Heart left ventricle (tissue), 16 donors: ENCODE measurements around the gene HTRA3. TPM values are rescaled to one million over a fixed set of nuclear protein-coding genes. Genes with fewer than 3 reads are reported as not detected.
A peak's percentile ranks its signal among the peaks of the same experiment; 100 is the strongest.
"Not testable (repeated sequence)": the region's sequence is repeated elsewhere in the genome, so short reads cannot be mapped to it uniquely, and the experiment has no call there.

Experiments
- ATAC-seq, 4 donors: fragments of 200-7000 bp; cut with Tn5 transposase; one replicate each; pipeline ENCODE4 v1.9.1; 2020 to 2022; ENCODE audit warnings: moderate library complexity in 4 of 4, mild to moderate bottlenecking in 3 of 4, moderate number of reproducible peaks in 1 of 4
- DNase-seq, 5 donors: peaks; one replicate each; pipeline ENCODE4 v3.0.0-alpha.2; 2020
- H3K27ac ChIP-seq, 12 donors: fragments of 200-600 bp; sonication (generic) in 4 of 12; one replicate each; pipeline versions ENCODE4 v1.5.0 to v1.8.0; 2016 to 2022; ENCODE audit warnings: mild to moderate bottlenecking in 2 of 12
- H3K27me3 ChIP-seq, 9 donors: fragments of 200-600 bp; sonication (generic) in 2 of 9; one replicate each; pipeline versions ENCODE4 v1.5.1 to v1.8.0; 2016 to 2022; ENCODE audit warnings: mild to moderate bottlenecking in 3 of 9
- H3K36me3 ChIP-seq, 9 donors: fragments of 200-600 bp; sonication (generic) in 2 of 9; one replicate each; pipeline versions ENCODE4 v1.5.0 to v1.8.0; 2018 to 2022; ENCODE audit warnings: mild to moderate bottlenecking in 2 of 9
- H3K4me1 ChIP-seq, 12 donors: fragments of 200-600 bp; sonication (generic) in 4 of 12; one replicate each; pipeline versions ENCODE4 v1.5.0 to v1.8.0; 2016 to 2022; ENCODE audit warnings: mild to moderate bottlenecking in 3 of 12
- H3K4me3 ChIP-seq, 12 donors: fragments of 200-600 bp; sonication (generic) in 4 of 12; one replicate each; pipeline versions ENCODE4 v1.5.0 to v1.8.0; 2017 to 2022; ENCODE audit warnings: mild to moderate bottlenecking in 9 of 12, moderate library complexity in 4 of 12
- H3K9me3 ChIP-seq, 12 donors: fragments of 200-600 bp; sonication (generic) in 4 of 12; one replicate each; pipeline versions ENCODE4 v1.5.0 to v1.8.0; 2016 to 2022; ENCODE audit warnings: mild to moderate bottlenecking in 1 of 12
- CTCF ChIP-seq, 12 donors: fragments of 200-600 bp; sonication (generic) in 4 of 12; IDR thresholded peaks; one replicate each; pipeline versions ENCODE4 v1.5.0 to v1.8.0; 2018 to 2022; ENCODE audit warnings: antibody characterized with exemption in 12 of 12, mild to moderate bottlenecking in 5 of 12
- POLR2A ChIP-seq, 2 donors: fragments of 450-650 bp; IDR thresholded peaks; one replicate each; pipeline ENCODE4 v1.6.1; 2017; ENCODE audit warnings: antibody characterized with exemption in 2 of 2, mild to moderate bottlenecking in 2 of 2, moderate library complexity in 2 of 2
- WGBS, 4 donors: extraction: QIAGEN DNeasy Blood & Tissue Kit in 2 of 4; methylation state at CpG; one replicate each; pipeline versions ENCODE4 v1.1.5 to v1.1.7; 2013 to 2018; 5-methylcytosine and 5-hydroxymethylcytosine counted together
- intact Hi-C, 10 donors: fragments of 100-400 bp; cut with DNase I; formaldehyde crosslinking; loops; one replicate each; pipeline versions ENCODE4 v1.11.1 to v1.14.2; 2022
- polyA plus RNA-seq, 2 donors: library from polyadenylated mRNA; stranded (reverse); fragments of 200-250 nt; gene quantifications; one replicate each; pipeline ENCODE4 v1.2.3, GENCODE V29; 2013
- total RNA-seq, 9 donors: library from RNA; depleted of rRNA in 2 of 9; stranded (reverse); fragments of >200 nt in 2 of 9; fragmentation: NEBNext Ultra II Directional in 3 of 9; extraction: Animal tissue kit (Norgen Biotek cat#: 25700) in 3 of 9; gene quantifications; one replicate each; pipeline versions ENCODE4 v1.1.0 to v1.2.4, GENCODE V29; 2016 to 2023
- donor health status: ischemic (EF 13 %, LVEDD 7.1; RV severe dilation, severe dysfunction).
- donor health status: healthy with polysubstance abuse.
- donor health status: DM: no; HTN: yes; CAD: no.
- donor health status: DM: no; HTN: no; CAD: no.
- donor health status: ischemic (EF 25% LVEDD 6.9; RV normal size, moderate dysfunction).
- donor health status: ischemic (EF 25% LVEDD 5.7; RV mildly dilated, moderate dysfunction).
- donor health status: healthy.
- donor health status: DM: yes; HTN: yes; CAD: no.
- donor health status: ischemic (EF 35%, LVEDD 5.7; RV mildly dilated, moderate dysfunction).
- donor health status: nonischemic (EF 11% LVEDD 7.7; RV severe dilation, severe dysfunction).
- donor health status: DM: yes; HTN: yes; CAD: no.
- donor health status: PGD.
- donor health status: ischemic (EF 29% LVEDD 5.4; RV normal size, mild dysfunction).
- donor health status: nonischemic (EF 23%, LVEDD 6.1; RV moderate dilation, normal function).

Gene HTRA3
- total and polyA plus RNA-seq, 11 donors, result 26.8 to 84.6 (median 50.1) TPM

DNA sequence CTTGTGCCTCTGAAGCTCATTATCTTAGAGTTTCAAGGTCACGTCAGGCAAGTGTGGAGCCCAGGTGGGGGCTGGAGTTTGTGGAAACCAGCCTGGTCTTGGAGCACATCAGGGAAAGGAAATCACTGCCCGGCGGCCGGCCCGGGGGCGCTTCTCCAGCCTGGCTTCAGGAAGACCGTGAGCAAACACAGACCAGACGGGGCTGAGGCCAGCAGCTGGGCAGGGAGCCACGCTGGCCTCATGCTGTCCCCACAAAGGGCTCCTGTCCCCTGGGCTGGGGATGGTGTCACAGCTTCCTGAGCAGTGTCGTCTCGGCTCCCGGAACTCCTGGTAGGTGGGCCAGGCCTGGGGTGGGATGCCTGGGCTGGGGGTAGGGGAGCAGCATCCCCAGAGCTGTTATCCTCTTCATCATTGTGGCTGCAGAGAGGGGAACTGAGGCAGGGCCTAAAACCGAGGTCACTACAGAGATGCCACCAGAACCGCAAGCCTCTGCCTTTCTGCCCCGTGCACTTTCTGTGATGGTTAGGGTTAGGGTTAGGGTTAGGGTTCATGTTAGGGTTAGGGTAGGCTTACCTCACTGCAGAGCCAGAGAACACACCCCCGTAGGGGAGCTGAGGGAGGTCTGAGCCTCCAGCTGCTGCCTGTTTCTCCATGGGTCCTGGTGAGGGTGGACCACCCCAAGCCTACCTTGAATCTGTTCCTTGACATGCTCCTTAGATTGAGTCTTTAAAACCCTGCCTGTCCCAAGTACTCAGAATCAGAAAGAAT lies 77.5 kb downstream of the HTRA3 start:
- ATAC-seq (peak; percentile 30 to 67 (median 52)), DNase-seq (peak in 1 of 5 donors; percentile 50)
- Histone ChIP-seq H3K4me1 (peaks cover 0 to 28% (median 12%) of the 10 kb centered on the region in 12 donors), H3K4me3 (no peak overlapping the region), H3K36me3 (no peaks in the 10 kb centered on the region), H3K27ac (peak overlapping the region in 4 of 12 donors; percentile 0 to 42 (median 24)), H3K27me3 (no peaks in the 10 kb centered on the region), H3K9me3 (no peaks in the 10 kb centered on the region)
- intact Hi-C loops, result loop anchor here in 1 of 10 donors (10.0 kb wide), 1 partner anchor 48 kb away; no protein-coding TSS in a partner anchor
- 34 to 50% (median 39%) methylated on average over 10 to 16 of the region's 16 CpGs for WGBS, 4 donors
- TF ChIP-seq POLR2A (IDR thresholded peaks at IDR 0.05) (no peak), CTCF (IDR thresholded peaks at IDR 0.05) (no peak)

DNA sequence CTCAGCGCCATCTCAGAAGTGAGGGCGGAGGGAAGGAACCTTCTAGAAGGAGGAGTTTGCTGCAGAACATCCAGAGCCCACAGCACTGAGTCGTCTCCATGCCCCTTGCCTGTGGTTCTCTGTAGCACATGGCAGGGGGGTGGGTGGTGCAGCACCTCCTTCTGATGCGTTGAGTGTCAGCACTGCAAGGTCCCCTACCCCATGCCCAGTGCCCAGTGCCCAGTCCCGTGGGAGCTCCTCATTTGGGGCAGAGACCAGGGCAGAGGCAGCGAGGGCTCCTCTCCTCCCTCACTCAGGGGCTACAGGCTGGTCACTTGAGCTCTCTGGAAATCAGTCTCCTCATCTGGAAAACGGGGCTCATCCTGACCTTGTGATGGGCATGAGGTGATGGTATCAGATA lies 78.1 kb downstream of the HTRA3 start:
- intact Hi-C loops, result loop anchor here in 1 of 10 donors (10.0 kb wide), 1 partner anchor 47 kb away; no protein-coding TSS in a partner anchor
- ATAC-seq (no peak), DNase-seq (peak in 1 of 5 donors; percentile 21)
- Histone ChIP-seq H3K27ac (no peak overlapping the region), H3K27me3 (no peaks in the 10 kb centered on the region), H3K4me1 (peaks cover 0 to 28% (median 16%) of the 10 kb centered on the region in 12 donors), H3K4me3 (no peak overlapping the region), H3K9me3 (no peaks in the 10 kb centered on the region), H3K36me3 (no peaks in the 10 kb centered on the region)
- TF ChIP-seq POLR2A (IDR thresholded peaks at IDR 0.05) (no peak), CTCF (IDR thresholded peaks at IDR 0.05) (no peak)
- WGBS, 4 donors, result 80 to 93% (median 91%) methylated on average over 6 to 7 of the region's 7 CpGs

DNA sequence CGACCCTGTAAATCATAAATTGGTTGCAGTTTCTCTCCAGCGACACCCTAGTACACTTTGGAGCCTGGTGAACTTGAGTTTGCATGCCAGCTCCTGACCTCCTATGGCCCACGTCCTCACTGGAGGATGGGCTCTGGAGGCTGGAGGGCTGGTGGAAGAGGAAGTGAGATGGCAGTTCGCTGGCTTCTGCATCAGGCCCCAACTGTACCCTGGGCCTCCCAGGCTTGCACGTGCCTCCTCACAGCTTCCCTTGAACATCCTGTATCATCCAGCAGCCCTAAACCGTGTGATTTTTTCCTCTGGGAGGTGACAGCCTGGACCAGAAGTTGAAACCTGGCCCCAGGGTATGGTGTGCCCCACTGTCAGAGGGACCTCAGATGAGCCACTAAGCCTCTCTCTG lies 78.5 kb downstream of the HTRA3 start:
- Histone ChIP-seq H3K4me1 (peaks cover 0 to 32% (median 19%) of the 10 kb centered on the region in 12 donors), H3K4me3 (no peak overlapping the region), H3K9me3 (no peaks in the 10 kb centered on the region), H3K36me3 (no peaks in the 10 kb centered on the region), H3K27ac (no peak overlapping the region), H3K27me3 (no peaks in the 10 kb centered on the region)
- DNase-seq (peak in 1 of 5 donors; percentile 19), ATAC-seq (no peak)
- whole genome bisulfite sequencing, 4 donors, result 59 to 79% (median 67%) methylated on average over 5 to 6 of the region's 6 CpGs
- intact Hi-C loops, result loop anchor here in 1 of 10 donors (10.0 kb wide), 1 partner anchor 47 kb away; no protein-coding TSS in a partner anchor
- TF ChIP-seq CTCF (IDR thresholded peaks at IDR 0.05) (no peak), POLR2A (IDR thresholded peaks at IDR 0.05) (no peak)

DNA sequence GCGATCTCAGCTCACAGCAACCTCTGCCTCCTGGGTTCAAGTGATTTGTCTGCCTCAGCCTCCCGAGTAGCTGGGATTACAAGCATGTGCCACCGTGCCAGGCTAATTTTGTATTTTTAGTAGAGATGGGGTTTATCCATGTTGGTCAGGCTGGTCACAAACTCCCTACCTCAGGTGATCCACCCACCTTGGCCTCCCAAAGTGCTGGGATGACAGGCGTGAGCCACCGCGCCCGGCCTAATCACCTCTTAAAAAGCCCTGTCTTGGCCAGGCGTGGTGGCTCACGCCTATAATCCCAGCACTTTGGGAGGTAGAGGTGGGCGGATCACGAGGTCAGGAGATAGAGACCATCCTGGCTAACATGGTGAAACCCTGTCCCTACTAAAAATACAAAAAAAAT lies 79.7 kb downstream of the HTRA3 start:
- not testable (repeated sequence) for H3K36me3 ChIP-seq, H3K27me3 ChIP-seq, ATAC-seq, H3K27ac ChIP-seq, H3K9me3 ChIP-seq, H3K4me3 ChIP-seq
- 94 to 97% (median 96%) methylated on average over 11 of the region's 11 CpGs for WGBS, 4 donors
- peaks cover 0 to 28% (median 18%) of the 10 kb centered on the region in 12 donors for H3K4me1 ChIP-seq
- DNase-seq, result peak in 1 of 5 donors; percentile 10
- intact Hi-C loops, result loop anchor here in 1 of 10 donors (10.0 kb wide), 1 partner anchor 46 kb away; no protein-coding TSS in a partner anchor
